GM18502 (cell line): ENCODE measurements around the gene CD247.

Experiments
- ATAC-seq: cut with Tn5 transposase; IDR thresholded peaks from one replicate; pipeline ENCODE4 v1.9.1; 2021; ENCODE audit warnings: mild to moderate bottlenecking; ENCODE audit not compliant: unreplicated experiment, poor library complexity

CD247 gene

GRCh38 chr1:167441222-167441621, 77.1 kb downstream of the CD247 start:
- ATAC-seq = no peak

- ATAC-seq = no peak
Measured at GRCh38 chr1:167440776-167441175, 77.6 kb downstream of the CD247 start.

GRCh38 chr1:167440345-167440744, 78.0 kb downstream of the CD247 start:
- no peak for ATAC-seq

- peak; percentile 43 for ATAC-seq
Measured at GRCh38 chr1:167439301-167439988, 78.9 kb downstream of the CD247 start.

GRCh38 chr1:167438171-167439138, 79.9 kb downstream of the CD247 start:
- ATAC-seq = no peak

GRCh38 chr1:167435484-167435883, 82.8 kb downstream of the CD247 start:
- ATAC-seq = no peak

GRCh38 chr1:167434306-167434705, 84.0 kb downstream of the CD247 start:
- no peak for ATAC-seq

- ATAC-seq = no peak
Measured at GRCh38 chr1:167433884-167434283, 84.4 kb downstream of the CD247 start.

GRCh38 chr1:167432780-167433179, 85.5 kb downstream of the CD247 start:
- no peak for ATAC-seq

- ATAC-seq = no peak
Measured at GRCh38 chr1:167431909-167432650, 86.2 kb downstream of the CD247 start.

GRCh38 chr1:167431261-167431908, 86.9 kb downstream of the CD247 start:
- ATAC-seq = peak; percentile 59

GRCh38 chr1:167430849-167431242, 87.5 kb downstream of the CD247 start:
- ATAC-seq = peak; percentile 17

GRCh38 chr1:167430134-167430848, 88.0 kb downstream of the CD247 start:
- ATAC-seq = peak; percentile 56

- ATAC-seq = no peak
Measured at GRCh38 chr1:167429612-167430011, 88.7 kb downstream of the CD247 start.

- no peak for ATAC-seq
Measured at GRCh38 chr1:167428395-167428794, 89.9 kb downstream of the CD247 start.

- no peak for ATAC-seq
Measured at GRCh38 chr1:167427848-167428247, 90.5 kb downstream of the CD247 start.

GRCh38 chr1:167426716-167427115, 91.6 kb downstream of the CD247 start:
- ATAC-seq = no peak

GRCh38 chr1:167425482-167425881, 92.8 kb downstream of the CD247 start:
- no peak for ATAC-seq
